HG03045 (cell line): ENCODE data around the gene SKAP2.

Experiments used
- ATAC-seq: cut with Tn5 transposase; IDR thresholded peaks from one replicate; pipeline ENCODE4 v1.9.1; 2021; ENCODE audit warnings: mild to moderate bottlenecking, moderate library complexity; ENCODE audit not compliant: unreplicated experiment

SKAP2 gene

DNA sequence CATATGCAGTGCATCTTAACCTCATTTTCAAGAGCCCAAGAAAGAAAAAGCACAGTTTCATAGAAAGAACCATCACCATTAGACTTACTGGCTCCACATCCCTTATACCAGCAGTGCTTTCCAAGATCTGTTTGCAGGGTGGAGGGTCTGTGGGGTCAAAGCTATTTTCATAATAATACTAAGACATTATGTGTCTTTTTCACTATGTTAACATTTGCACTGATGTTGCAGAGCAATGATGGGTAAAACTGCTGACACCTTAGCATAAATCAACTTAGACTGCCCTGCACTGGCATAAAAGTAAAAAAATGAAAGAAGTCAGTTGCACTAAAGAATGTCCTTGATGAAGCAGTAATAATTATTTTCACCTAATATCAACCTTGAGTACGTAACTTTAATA, 166.2 kb downstream of the SKAP2 start:
- ATAC-seq: no peak

DNA sequence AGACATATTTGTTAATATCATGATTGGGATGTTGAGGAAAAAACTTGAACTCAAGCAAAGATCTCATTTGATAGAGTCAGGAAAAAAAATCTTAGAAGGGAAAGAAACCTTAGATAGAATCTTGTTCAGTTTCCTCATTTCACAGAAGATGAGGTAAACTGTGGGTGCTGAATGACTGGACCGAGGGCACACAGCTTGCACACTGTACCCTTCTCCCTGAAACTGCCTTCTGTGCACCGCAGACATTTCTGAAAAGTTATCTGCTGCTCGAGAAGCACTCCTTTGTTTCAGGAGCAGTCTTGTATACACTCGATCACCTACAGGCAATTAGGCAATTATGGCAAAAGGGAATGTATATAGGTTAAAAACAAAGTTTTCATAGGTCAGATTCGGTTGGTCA, 167.4 kb downstream of the SKAP2 start:
- no peak for ATAC-seq

DNA sequence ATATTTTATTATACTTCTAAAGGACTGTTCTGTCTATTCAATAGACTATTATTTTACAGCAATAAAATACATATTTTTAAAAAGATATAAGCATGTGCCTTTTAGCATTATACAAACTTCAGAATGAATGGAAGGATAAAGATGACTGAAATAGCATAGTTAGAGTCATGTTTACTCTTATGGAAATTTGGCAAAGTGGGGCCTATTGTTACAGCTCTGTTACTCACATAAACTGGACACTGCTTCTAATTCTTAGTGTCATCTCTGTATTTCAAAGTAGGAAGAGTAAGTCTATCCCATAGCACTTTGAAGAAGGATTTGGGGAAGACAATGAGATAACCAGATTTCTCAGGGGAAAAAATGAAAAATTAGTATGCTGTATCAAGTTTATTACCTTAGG, 168.2 kb downstream of the SKAP2 start:
- no peak for ATAC-seq

DNA sequence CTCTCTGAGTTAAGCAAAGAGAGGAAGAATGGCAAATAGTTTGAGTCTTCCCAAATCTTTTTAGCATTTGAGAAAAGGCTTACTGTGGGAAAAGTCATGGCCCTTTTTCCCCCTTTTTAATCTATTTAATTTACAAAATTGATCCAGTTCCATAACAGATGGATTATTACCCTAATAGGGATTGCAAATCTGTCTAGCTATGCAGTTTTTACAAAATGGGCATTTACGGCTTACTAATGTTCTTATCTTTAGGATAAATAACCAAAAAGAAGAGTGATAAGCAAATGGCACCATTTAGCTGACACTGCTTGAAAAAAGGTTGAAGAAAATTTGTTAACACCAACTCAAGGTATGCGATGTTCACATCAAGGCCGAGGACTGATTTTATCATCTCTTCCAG, 169.7 kb downstream of the SKAP2 start:
- ATAC-seq: no peak

DNA sequence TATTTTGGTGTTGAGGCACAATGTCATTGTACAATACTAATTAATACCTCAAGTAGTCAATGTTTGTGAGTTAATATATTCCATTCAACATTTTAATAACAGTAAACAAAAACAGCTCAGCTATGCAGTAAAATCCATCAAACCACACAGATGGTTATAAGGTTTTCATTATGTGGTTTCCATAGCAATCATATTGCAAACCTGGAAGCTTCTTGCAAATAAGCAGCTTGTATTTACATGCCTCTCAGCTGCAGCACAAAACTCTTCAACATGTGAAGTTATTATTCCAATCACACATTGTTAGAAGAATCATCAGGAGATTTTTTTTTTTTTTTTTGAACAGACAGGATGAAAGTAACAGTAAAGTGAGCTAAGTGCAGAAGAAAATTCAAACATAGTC, 170.2 kb downstream of the SKAP2 start:
- no peak for ATAC-seq

DNA sequence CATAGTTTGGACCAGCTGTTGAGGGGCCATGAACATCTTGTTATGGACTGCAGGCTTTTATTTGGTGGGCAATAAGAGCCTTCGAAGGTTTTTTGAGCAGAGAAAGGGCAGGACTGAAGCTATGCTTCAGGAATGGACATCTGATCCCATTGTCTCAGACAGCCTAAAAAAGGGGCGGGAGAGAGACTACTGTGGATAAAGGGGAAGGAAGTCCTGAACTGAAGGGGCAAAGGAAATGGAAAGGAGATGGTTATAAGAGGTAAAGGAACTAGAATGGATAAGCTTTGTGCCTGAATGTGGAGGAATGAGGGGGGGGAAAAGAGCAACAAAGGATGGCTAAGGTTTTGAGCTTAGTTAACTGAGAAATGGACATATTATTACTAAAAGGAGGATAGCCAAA, 172.5 kb downstream of the SKAP2 start:
- ATAC-seq: no peak

DNA sequence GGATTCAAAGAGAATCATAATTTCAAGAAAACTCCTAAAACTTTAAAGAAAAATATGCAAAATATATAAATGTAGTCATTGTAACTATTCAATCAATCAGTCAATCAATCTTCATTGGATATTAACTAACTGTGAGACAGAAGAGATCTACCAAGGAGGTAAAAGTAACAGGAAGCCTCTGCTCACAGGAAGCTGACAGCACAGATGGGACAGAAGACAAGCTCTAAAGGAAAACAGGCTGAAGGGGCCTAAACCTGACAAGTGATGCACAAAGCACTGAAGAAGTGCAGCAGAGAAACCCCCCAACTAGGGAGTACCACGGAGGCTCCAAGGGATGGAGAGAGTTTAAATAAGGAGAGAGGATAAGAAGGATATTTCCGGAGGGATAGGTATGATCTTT, 173.0 kb downstream of the SKAP2 start:
- ATAC-seq: no peak

DNA sequence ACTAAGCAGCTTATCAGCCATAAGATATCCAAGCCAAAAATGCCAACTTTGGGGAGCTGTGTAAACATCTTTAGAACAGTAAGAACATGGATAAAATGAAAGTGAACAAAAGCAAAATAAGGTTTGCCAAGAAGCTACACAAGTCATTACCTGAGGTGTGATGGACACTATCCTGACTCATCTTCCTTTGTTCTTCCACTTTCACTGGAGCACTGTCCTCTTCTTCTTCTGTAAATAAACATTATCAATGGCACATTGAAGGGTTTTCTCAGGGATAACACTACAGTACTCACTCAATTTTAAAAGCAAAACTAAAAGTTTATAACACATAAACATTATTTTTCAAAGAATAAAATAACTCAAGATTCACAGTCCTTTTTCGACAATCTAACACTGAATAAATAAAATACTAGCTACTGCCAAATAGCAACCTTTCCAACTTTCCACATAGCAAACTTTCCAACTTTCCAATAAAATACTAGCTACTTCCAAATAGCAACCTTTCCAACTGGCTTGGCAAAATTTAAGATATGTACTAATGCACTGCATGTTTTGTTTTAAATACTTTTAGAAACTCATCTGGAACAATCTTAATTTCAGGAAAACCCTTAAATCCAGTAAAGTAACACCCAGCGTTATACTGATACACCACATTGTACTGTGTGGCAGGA, 174.1 kb downstream of the SKAP2 start:
- no peak for ATAC-seq

DNA sequence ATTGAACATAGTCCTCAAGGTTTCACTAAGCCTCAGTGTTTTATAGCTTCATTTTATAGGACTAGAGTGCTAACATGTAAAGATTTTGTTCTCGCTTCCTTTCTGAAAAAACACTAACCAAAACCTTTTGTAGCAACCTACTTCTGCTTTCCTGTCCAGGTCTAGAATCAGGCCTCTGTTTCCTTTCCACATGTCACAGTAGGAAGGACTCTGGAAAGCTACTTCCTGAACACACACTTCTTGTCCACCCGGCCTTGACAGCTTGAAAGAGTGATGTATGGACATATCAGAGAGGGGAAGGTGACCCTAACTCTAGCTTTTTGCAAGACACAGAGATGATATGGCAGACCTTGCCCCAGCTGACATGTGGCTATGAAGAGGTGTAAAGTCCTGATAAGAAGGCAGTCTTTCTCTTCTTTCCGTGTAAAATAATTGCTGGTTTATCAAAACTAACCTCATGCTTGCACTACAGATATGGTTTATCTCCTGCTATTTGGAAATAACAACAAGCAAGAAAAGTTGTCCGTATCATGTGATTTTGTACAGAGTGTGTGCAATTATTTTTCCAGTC, 175.4 kb downstream of the SKAP2 start:
- peak; percentile 53 for ATAC-seq

DNA sequence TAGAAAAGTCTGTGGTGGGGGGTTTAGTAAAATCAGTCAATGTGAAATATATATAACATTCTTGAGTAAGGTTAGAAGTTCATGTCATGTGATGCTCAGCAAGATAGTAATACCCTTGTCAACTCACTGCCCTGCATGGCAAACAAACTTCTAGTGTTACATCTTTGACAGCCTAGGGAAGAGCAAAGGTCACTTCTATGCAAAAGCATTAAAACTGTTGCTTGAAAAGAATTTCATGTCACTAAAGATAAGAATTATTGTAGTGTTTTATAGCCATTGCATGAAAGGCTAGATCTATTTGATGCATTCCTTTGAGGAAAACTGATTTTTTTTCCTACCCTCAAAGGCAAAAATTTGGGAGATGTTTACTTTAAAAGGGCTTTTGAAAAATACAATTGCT, 176.0 kb downstream of the SKAP2 start:
- ATAC-seq: no peak

DNA sequence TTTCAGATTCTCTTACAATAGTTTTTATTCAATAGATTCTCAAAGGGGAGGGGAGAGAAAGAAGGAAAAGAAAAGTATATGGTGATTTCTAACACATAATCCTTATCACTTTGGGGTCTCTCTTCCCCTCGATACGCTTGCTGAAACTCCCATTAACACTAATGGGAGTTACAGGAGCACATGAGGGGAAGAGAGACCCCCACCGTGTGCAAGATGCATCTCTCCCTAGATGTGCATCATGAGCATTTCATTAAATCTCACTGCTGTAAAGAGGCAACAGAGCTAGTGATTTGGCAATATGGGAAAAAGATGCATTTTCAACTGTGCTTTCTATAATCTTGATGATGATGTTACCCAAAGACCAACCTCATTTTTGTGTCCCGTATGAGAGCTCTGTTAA, 177.4 kb downstream of the SKAP2 start:
- ATAC-seq: no peak

DNA sequence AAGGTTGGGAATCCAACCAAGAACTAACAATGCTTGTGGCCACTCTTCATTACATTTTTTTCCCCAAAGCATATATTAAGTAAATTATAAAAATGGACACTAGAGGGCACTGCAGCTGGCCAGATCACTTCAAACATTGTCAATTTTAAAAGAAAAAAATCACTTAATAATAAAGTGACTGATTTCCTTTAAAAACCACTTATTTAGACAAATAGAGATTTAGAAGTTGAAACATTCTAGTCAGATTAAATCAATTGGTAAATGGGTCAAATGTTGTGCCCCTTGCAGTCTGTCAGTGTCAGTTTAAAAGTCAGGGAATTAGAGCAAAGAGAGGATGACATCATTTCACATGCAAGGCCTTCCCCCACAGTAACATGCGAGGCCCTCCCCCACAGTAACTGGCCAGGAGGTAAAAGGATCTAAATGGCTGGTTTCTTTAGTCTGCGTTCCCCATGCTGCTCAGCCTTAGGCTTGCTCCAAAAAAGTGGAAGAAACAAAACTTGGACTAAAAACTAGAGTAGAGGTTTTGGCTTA, 177.9 kb downstream of the SKAP2 start:
- no peak for ATAC-seq

DNA sequence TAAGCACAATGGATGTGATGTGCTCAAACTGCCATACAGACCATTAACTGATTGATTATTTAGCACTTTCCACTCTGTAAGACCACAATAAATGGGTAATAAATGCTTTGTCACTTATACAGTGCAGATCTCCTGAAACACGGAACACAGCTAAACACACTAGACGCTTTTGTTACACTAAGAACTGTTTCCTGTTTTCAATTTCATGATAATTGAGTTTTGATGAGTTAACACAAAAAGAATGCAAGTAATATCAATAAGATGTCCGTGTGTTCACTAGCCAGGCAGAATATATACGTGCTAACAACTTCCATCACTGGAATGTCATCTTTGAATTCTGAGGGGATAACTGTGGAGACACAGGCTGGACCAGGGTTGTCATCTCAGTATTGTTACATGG, 178.8 kb downstream of the SKAP2 start:
- no peak for ATAC-seq

DNA sequence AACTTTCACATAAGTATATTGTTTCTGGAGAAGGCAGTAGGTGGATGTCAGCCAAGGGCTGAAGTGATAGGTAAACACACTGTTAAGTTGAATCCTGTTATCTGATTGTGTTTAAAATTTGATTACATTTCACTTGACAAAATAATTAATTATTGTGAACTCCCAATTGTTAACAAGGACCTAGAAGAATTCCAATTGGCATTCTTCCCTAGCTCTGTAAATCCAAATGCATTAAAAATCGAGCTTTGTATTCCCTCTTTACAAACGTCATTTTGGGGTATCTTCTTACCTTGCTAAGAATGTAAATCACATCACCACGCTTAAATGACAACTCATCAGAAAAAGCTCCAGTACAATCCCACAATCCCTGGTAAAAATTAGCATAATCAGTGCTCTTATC, 179.9 kb downstream of the SKAP2 start:
- no peak for ATAC-seq

DNA sequence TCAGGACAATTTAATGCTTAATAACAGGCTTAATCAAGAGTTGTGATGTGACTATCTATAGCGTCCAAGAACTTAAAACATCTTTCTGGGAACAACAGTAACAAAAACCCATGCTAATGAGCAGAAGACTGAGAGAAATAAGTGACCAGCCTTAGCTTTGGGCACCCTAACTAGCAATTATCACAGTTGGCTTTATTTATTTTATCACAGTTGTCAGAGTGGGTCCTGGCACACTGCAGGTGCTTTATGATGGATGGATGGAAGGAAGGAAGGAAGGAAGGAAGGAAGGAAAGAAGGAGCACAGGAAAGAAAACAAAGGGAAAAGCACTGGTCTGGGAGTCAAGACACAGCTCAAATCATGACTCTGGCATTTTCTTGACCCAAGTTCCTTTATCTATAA, 181.1 kb downstream of the SKAP2 start:
- ATAC-seq: no peak

DNA sequence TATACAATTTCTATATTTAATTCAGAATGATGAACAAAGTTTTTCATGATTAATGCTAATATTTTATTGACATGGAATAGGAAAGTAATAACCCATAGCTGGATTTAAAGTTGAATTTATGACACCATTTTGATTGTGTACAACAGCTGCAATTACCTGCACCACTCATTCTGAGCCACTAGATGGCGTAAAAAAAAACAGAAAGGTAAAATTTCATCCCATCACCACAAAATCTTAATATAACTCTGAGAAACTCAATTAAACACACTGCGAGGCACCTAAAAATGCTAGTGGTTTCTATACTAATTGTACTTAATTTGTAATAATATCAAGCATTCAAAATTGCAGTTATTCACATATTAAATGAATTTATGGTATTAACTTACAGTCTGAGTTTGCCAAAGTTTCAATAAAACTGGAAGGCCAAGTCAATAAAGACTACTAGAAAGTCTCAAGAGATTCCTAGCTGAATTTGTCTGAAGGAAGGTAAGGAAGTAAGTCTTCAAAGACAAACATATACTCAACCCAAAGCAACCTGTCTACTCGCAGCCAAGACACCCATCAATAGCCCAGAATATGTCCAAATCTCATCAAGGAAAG, 182.5 kb downstream of the SKAP2 start:
- ATAC-seq: no peak

DNA sequence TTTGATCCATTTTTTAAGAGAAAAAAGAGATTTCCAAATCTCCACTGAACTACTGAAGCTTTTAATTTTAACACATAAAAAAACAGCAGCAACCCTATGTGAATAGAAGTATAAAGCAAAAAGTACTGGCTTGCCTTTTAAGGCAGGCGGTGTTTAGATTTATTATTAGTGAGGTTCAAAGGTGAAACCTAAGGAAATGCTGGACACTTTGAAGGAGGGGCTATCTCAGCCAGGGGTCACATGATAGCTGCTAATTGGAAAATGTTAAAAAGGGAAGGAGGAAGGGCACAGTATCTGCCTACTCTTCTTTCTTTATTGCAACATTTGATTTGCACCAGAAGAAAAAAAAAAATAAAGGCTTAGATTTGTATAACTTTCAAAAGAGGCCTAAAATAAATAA, 183.8 kb downstream of the SKAP2 start:
- ATAC-seq: no peak

DNA sequence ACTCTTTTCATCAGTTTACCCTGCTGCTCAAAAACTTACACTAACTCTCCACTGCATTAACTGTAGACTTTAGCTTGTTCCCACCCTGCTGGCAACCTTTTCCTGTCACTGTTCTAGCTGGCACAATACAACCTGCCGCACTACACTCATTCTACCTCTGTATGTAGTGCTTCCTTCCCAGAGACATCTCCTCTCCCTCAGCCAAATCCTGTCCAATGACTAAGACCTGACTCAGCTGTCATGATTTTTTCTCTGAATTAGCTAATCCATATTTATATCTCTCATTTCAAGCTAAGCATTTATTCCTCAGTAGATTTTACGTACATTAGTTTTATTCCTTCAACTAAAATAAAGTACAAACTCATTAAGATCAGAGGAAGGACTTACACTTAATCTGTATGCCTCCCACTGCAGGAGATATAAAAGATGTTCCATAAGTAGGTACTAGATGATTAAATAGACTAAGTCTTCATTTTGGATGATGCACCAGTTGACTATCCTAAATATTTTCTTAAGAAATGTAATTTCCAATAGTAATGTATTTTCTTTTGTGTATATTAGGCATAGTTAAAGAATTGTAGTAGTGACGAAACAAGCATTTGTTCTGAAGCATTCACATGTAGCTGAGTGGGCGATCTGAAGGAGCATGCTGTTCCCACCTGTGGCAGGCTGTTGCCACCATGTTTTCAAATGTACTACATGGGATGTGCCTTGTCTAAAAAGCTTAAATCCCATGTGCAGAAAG, 189.1 kb downstream of the SKAP2 start:
- no peak for ATAC-seq

DNA sequence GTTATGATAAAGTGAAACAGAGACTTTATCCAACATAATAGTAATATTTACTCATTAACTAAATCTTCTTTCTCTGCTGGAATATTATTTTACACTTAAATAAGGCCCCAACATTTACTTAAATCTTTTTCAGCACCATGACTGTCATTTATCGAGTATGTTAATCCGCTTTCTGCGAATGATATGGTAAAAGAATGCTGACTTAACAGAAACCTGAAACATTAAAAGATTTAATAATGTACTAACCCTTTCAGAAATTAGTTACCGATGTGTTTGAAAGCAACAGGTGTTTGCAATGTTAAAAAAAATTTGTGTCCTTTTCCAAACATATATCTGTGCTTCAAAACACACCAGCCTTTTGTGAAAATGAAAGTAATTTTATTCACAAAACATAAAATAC, 190.5 kb downstream of the SKAP2 start:
- no peak for ATAC-seq

DNA sequence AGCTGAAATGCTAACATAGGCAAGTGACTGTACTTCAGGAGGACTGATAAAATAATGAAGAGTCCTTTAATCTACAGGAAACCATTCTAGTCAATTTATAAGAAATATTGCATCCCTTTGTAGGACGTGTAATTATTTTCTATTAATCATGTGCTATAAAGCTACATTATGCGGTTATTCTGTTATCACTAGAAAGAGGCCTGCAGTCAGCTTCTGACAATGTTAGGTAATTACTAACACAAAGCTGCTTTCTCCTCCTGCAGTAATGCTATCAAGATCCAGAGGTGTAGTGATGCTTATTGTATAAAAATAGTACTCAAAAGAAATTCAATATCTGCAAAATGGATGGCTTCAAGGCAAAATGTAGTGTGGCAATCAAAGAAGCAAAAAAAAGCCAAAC, 191.1 kb downstream of the SKAP2 start:
- no peak for ATAC-seq

DNA sequence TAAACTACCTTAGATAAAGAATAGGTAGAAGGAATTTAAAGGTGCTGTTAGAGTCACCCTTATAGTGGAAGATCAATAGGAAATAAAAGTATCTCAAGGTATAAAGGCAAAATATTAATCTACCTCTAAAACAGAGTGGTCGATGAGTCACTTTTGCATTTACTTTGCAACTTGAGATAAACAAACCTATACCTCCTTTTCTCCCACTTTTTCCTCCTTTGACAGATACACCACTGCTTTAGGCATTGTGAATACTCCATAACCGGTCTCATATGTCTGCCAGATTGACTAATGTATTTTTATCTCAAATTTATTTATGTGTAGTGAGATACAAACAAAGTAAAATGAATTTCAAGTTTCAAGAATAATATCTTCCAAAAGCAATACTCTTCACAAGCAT, 193.5 kb downstream of the SKAP2 start:
- no peak for ATAC-seq

DNA sequence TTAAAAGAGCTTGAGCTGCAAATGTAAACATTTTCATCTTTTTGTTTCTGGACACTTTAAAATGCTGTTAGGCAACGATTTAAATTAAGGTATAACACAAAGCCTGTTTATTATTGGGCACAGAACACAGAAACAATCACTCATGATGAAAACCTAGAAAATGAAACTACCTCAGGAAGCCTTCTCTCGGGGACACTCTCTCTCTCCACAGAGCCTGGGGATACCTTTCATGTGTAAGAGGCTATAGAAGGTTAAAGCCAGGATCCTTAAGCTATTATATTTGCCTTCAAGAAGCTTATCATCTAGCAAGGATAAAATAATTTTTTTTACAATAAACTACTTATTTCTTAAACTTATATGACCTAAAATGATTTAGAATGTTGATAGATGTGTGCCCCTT, 194.1 kb downstream of the SKAP2 start:
- no peak for ATAC-seq
